ENCODE data around the gene EPHX1.
A peak's percentile ranks its signal among the peaks of the same experiment; 100 is the strongest.
"Not testable (repeated sequence)": the region's sequence is repeated elsewhere in the genome, so short reads cannot be mapped to it uniquely, and the experiment has no call there.

Gene EPHX1

GRCh38 chr1:225809842-225810578 lies at the start of gene EPHX1:
Gene EPHX1, plus strand, starts transcription at chr1:225810124. Its CDS starts 18,606 bp downstream, at chr1:225828730.
- DNase-seq (ENCODE audit: low read depth): peak; percentile 92

GRCh38 chr1:225760531-225760930 lies 49.4 kb upstream of the EPHX1 start:
- DNase-seq (ENCODE audit: low read depth): no peak

GRCh38 chr1:225761395-225761794 lies 48.5 kb upstream of the EPHX1 start:
- not testable (repeated sequence) for DNase-seq (ENCODE audit: low read depth)

GRCh38 chr1:225762002-225762441 lies 47.9 kb upstream of the EPHX1 start:
- no peak for DNase-seq (ENCODE audit: low read depth)

GRCh38 chr1:225762444-225762843 lies 47.5 kb upstream of the EPHX1 start:
- DNase-seq (ENCODE audit: low read depth): no peak

GRCh38 chr1:225763716-225764548 lies 46.0 kb upstream of the EPHX1 start:
- DNase-seq (ENCODE audit: low read depth): no peak

GRCh38 chr1:225765982-225766674 lies 43.8 kb upstream of the EPHX1 start:
- no peak for DNase-seq (ENCODE audit: low read depth)

GRCh38 chr1:225766967-225767633 lies 42.8 kb upstream of the EPHX1 start:
- peak; percentile 58 for DNase-seq (ENCODE audit: low read depth)

GRCh38 chr1:225767634-225768540 lies 42.0 kb upstream of the EPHX1 start:
- DNase-seq (ENCODE audit: low read depth): no peak

- DNase-seq (ENCODE audit: low read depth): no peak
These were observed 41.1 kb upstream of the EPHX1 start for GRCh38 chr1:225768662-225769426.

GRCh38 chr1:225769687-225770086 lies 40.2 kb upstream of the EPHX1 start:
- no peak for DNase-seq (ENCODE audit: low read depth)

- no peak for DNase-seq (ENCODE audit: low read depth)
These were observed 39.2 kb upstream of the EPHX1 start for GRCh38 chr1:225770561-225771248.

GRCh38 chr1:225771661-225772322 lies 38.1 kb upstream of the EPHX1 start:
- DNase-seq (ENCODE audit: low read depth): no peak

GRCh38 chr1:225772323-225772768 lies 37.6 kb upstream of the EPHX1 start:
- DNase-seq (ENCODE audit: low read depth): peak; percentile 87

- DNase-seq (ENCODE audit: low read depth): no peak
These were observed 37.1 kb upstream of the EPHX1 start for GRCh38 chr1:225772848-225773247.

GRCh38 chr1:225774281-225775147 lies 35.4 kb upstream of the EPHX1 start:
- no peak for DNase-seq (ENCODE audit: low read depth)

GRCh38 chr1:225776294-225776693 lies 33.6 kb upstream of the EPHX1 start:
- no peak for DNase-seq (ENCODE audit: low read depth)

- peak; percentile 35 for DNase-seq (ENCODE audit: low read depth)
These were observed 32.8 kb upstream of the EPHX1 start for GRCh38 chr1:225777058-225777582.

All from ELR (cell line).